ENCODE measurements around the gene GCGR. TPM values are rescaled to one million over a fixed set of nuclear protein-coding genes. Genes with fewer than 3 reads are reported as not detected.

The GCGR gene
- total RNA-seq, 1 experiment from 2014 or later: 1.4 TPM

GRCh38 chr17:81831563-81831956, 27.6 kb downstream of the GCGR start (continued):
- TF ChIP-seq SMAD4 (CRISPR knock-in tag; IDR thresholded peaks at IDR 0.05): no peak
- TF ChIP-seq TEAD4 (CRISPR knock-in tag; IDR thresholded peaks at IDR 0.05): no peak
- TF ChIP-seq JUN (CRISPR knock-in tag; IDR thresholded peaks at IDR 0.05): no peak
- TF ChIP-seq CREM (CRISPR knock-in tag; IDR thresholded peaks at IDR 0.05): no peak
- TF ChIP-seq HMGA2 (CRISPR knock-in tag; IDR thresholded peaks at IDR 0.05): no peak
- no peak for TF ChIP-seq TCF7 (CRISPR knock-in tag; IDR thresholded peaks at IDR 0.05; ENCODE audit: low read depth)
- no peak for TF ChIP-seq IRF2 (CRISPR knock-in tag; IDR thresholded peaks at IDR 0.05; ENCODE audit: borderline replicate concordance, low read depth)
- TF ChIP-seq CDX4 (CRISPR knock-in tag; IDR thresholded peaks at IDR 0.05; ENCODE audit: borderline replicate concordance): no peak

- DNase-seq (ENCODE audit: low spot score): no peak
- POLR2A ChIA-PET: interaction anchor here (0.5 to 0.7 kb wide), 2 partner anchors 23 to 111 kb away, joined by 3 to 4 read pairs; no protein-coding TSS in a partner anchor
- H3K27ac Mint-ChIP-seq: 0 out of 2 replicates have a peak overlapping the region, but pooled peaks have one; percentile 45
Observed at GRCh38 chr17:81831957-81832607, 28.1 kb downstream of the GCGR start.

GRCh38 chr17:81832608-81833159, 28.7 kb downstream of the GCGR start:
- H3K27ac Mint-ChIP-seq: 0 out of 2 replicates have a peak overlapping the region, but pooled peaks have one; percentile 45
- peak overlapping the region; percentile 90 for H3K4me3 Mint-ChIP-seq
- no peaks in the 10 kb centered on the region for H3K36me3 Mint-ChIP-seq
- 0 out of 2 replicates have a peak, but pooled peaks have one; percentile 6 for TF ChIP-seq ELF4 (CRISPR knock-in tag; IDR thresholded peaks at IDR 0.05; ENCODE audit: low read depth)
- no peak for TF ChIP-seq MYBL2 (CRISPR knock-in tag; IDR thresholded peaks at IDR 0.05)
- TF ChIP-seq KAT7 (CRISPR knock-in tag; IDR thresholded peaks at IDR 0.05; ENCODE audit: borderline replicate concordance): 0 out of 2 replicates have a peak, but pooled peaks have one; percentile 27
- no peak for TF ChIP-seq TP53 (CRISPR knock-in tag; IDR thresholded peaks at IDR 0.05)
- no peak for TF ChIP-seq HMGXB4 (CRISPR knock-in tag; IDR thresholded peaks at IDR 0.05)
- no peak for TF ChIP-seq ZNF281 (CRISPR knock-in tag; IDR thresholded peaks at IDR 0.05)
- TF ChIP-seq ZBTB21 (CRISPR knock-in tag; IDR thresholded peaks at IDR 0.05; ENCODE audit: borderline replicate concordance): no peak
- H3K9me3 Mint-ChIP-seq: no peaks in the 10 kb centered on the region
- CTCF ChIA-PET: interaction anchor here (0.8 to 2.9 kb wide), 6 partner anchors 11 to 188 kb away, joined by 3 to 7 read pairs (median 4); partner anchors contain the start of gene NOTUM
- DNase-seq (ENCODE audit: low spot score): peak; percentile 40
- H3K4me1 Mint-ChIP-seq: peaks cover 12% of the 10 kb centered on the region
- POLR2A ChIA-PET: interaction anchor here (1.1 to 1.2 kb wide), 2 partner anchors 11 to 381 kb away, joined by 3 read pairs; partner anchors contain the start of gene CCDC57
- H3K27me3 Mint-ChIP-seq (ENCODE audit: low read depth): no peaks in the 10 kb centered on the region
- peak; percentile 12 for ATAC-seq

More at GRCh38 chr17:81831957-81832607, 28.1 kb downstream of the GCGR start:
- peaks cover 12% of the 10 kb centered on the region for H3K4me1 Mint-ChIP-seq
- TF ChIP-seq GABPB1 (CRISPR knock-in tag; IDR thresholded peaks at IDR 0.05) (0 out of 2 replicates have a peak, but pooled peaks have one; percentile 28), E2F4 (CRISPR knock-in tag; IDR thresholded peaks at IDR 0.05; ENCODE audit: borderline replicate concordance, low read depth) (no peak), KAT7 (CRISPR knock-in tag; IDR thresholded peaks at IDR 0.05; ENCODE audit: borderline replicate concordance) (0 out of 2 replicates have a peak, but pooled peaks have one; percentile 8), NR3C1 (CRISPR knock-in tag; conservative IDR thresholded peaks at IDR 0.05; ENCODE audit: low read depth) (no peak)
- CTCF ChIA-PET: interaction anchor here (1.0 to 2.9 kb wide), 2 partner anchors 11 to 117 kb away, joined by 3 to 7 read pairs; no protein-coding TSS in a partner anchor
- H3K27me3 Mint-ChIP-seq (ENCODE audit: low read depth): no peaks in the 10 kb centered on the region
- no peaks in the 10 kb centered on the region for H3K36me3 Mint-ChIP-seq
- H3K9me3 Mint-ChIP-seq: no peaks in the 10 kb centered on the region
- ATAC-seq: no peak
- H3K4me3 Mint-ChIP-seq: peak overlapping the region; percentile 90

Measured in WTC11 (cell line).